ENCODE results near the gene CD2.
"Not testable (repeated sequence)": the region's sequence is repeated elsewhere in the genome, so short reads cannot be mapped to it uniquely, and the experiment has no call there.

The CD2 gene

GRCh38 chr1:116743535-116743934 lies 10.7 kb upstream of the CD2 start:
- no peak for DNase-seq (ENCODE audit: low read depth, low spot score)
- Histone ChIP-seq H3K9ac (ENCODE audit: insufficient read length) (no peak overlapping the region), H3K4me3 (no peak overlapping the region), H3K27ac (no peak overlapping the region), H3K36me3 (ENCODE audit: insufficient read depth, low read length) (no peaks in the 10 kb centered on the region), H3K9me3 (ENCODE audit: low read depth, low read length) (no peaks in the 10 kb centered on the region; the same call in 1 of the 2 replicates)
- no peak for TF ChIP-seq FOXP2 (optimal IDR thresholded peaks at IDR 0.05; ENCODE audit: control extremely low read depth, extremely low read length, insufficient read depth)
- no peak for TF ChIP-seq POLR2AphosphoS5 (IDR thresholded peaks at IDR 0.05; ENCODE audit: borderline replicate concordance, low read depth, low read length)
- TF ChIP-seq EZH2 (IDR thresholded peaks at IDR 0.05): no peak

- no peaks in the 10 kb centered on the region for H3K36me3 ChIP-seq (ENCODE audit: insufficient read depth, low read length)
- no peak overlapping the region for H3K9ac ChIP-seq (ENCODE audit: insufficient read length)
- no peak overlapping the region for H3K27ac ChIP-seq
- TF ChIP-seq POLR2AphosphoS5 (IDR thresholded peaks at IDR 0.05; ENCODE audit: borderline replicate concordance, low read depth, low read length): no peak
- no peak for TF ChIP-seq FOXP2 (optimal IDR thresholded peaks at IDR 0.05; ENCODE audit: control extremely low read depth, extremely low read length, insufficient read depth)
- no peak for TF ChIP-seq EZH2 (IDR thresholded peaks at IDR 0.05)
- no peak overlapping the region for H3K4me3 ChIP-seq
- DNase-seq (ENCODE audit: low read depth, low spot score): no peak
- H3K9me3 ChIP-seq (ENCODE audit: low read depth, low read length): no peaks in the 10 kb centered on the region; the same call in 1 of the 2 replicates
These were observed 6.0 kb upstream of the CD2 start for GRCh38 chr1:116748272-116748671.

GRCh38 chr1:116751146-116751545 lies 3.1 kb upstream of the CD2 start:
- H3K27ac ChIP-seq: no peak overlapping the region
- no peak overlapping the region for H3K4me3 ChIP-seq

GRCh38 chr1:116751621-116752020 lies 2.6 kb upstream of the CD2 start:
- no peak for DNase-seq (ENCODE audit: low read depth, low spot score)
- no peak overlapping the region for H3K9ac ChIP-seq (ENCODE audit: insufficient read length)
- H3K27ac ChIP-seq: no peak overlapping the region

More at GRCh38 chr1:116751146-116751545, 3.1 kb upstream of the CD2 start:
- no peaks in the 10 kb centered on the region for H3K36me3 ChIP-seq (ENCODE audit: insufficient read depth, low read length)
- H3K9ac ChIP-seq (ENCODE audit: insufficient read length): no peak overlapping the region
- no peak for DNase-seq (ENCODE audit: low read depth, low spot score)
- no peaks in the 10 kb centered on the region for H3K9me3 ChIP-seq (ENCODE audit: low read depth, low read length)
- TF ChIP-seq EZH2 (IDR thresholded peaks at IDR 0.05) (no peak), POLR2AphosphoS5 (IDR thresholded peaks at IDR 0.05; ENCODE audit: borderline replicate concordance, low read depth, low read length) (no peak), FOXP2 (optimal IDR thresholded peaks at IDR 0.05; ENCODE audit: control extremely low read depth, extremely low read length, insufficient read depth) (no peak)

GRCh38 chr1:116753312-116753711 lies 918 bp upstream of the CD2 start:
- no peaks in the 10 kb centered on the region for H3K36me3 ChIP-seq (ENCODE audit: insufficient read depth, low read length)
- H3K27ac ChIP-seq: no peak overlapping the region
- no peak overlapping the region for H3K9ac ChIP-seq (ENCODE audit: insufficient read length)
- H3K9me3 ChIP-seq (ENCODE audit: low read depth, low read length): no peaks in the 10 kb centered on the region
- no peak for DNase-seq (ENCODE audit: low read depth, low spot score)
- TF ChIP-seq POLR2AphosphoS5 (IDR thresholded peaks at IDR 0.05; ENCODE audit: borderline replicate concordance, low read depth, low read length) (no peak), FOXP2 (optimal IDR thresholded peaks at IDR 0.05; ENCODE audit: control extremely low read depth, extremely low read length, insufficient read depth) (no peak), EZH2 (IDR thresholded peaks at IDR 0.05) (no peak)
- no peak overlapping the region for H3K4me3 ChIP-seq

More at GRCh38 chr1:116751621-116752020, 2.6 kb upstream of the CD2 start:
- Histone ChIP-seq H3K9me3 (ENCODE audit: low read depth, low read length) (no peaks in the 10 kb centered on the region), H3K4me3 (no peak overlapping the region), H3K36me3 (ENCODE audit: insufficient read depth, low read length) (no peaks in the 10 kb centered on the region)
- TF ChIP-seq EZH2 (IDR thresholded peaks at IDR 0.05): no peak
- TF ChIP-seq POLR2AphosphoS5 (IDR thresholded peaks at IDR 0.05; ENCODE audit: borderline replicate concordance, low read depth, low read length): no peak
- TF ChIP-seq FOXP2 (optimal IDR thresholded peaks at IDR 0.05; ENCODE audit: control extremely low read depth, extremely low read length, insufficient read depth): no peak

- Histone ChIP-seq H3K4me3 (no peak overlapping the region), H3K36me3 (ENCODE audit: insufficient read depth, low read length) (no peaks in the 10 kb centered on the region), H3K9me3 (ENCODE audit: low read depth, low read length) (no peaks in the 10 kb centered on the region), H3K27ac (no peak overlapping the region), H3K9ac (ENCODE audit: insufficient read length) (no peak overlapping the region)
- DNase-seq (ENCODE audit: low read depth, low spot score): no peak
- TF ChIP-seq FOXP2 (optimal IDR thresholded peaks at IDR 0.05; ENCODE audit: control extremely low read depth, extremely low read length, insufficient read depth) (no peak), EZH2 (IDR thresholded peaks at IDR 0.05) (no peak), POLR2AphosphoS5 (IDR thresholded peaks at IDR 0.05; ENCODE audit: borderline replicate concordance, low read depth, low read length) (no peak)
These were observed 836 bp downstream of the CD2 start for GRCh38 chr1:116755066-116755465.

- H3K9ac ChIP-seq (ENCODE audit: insufficient read length): no peak overlapping the region
These were observed 1.5 kb downstream of the CD2 start for GRCh38 chr1:116755681-116756080.

GRCh38 chr1:116756092-116756491 lies 1.9 kb downstream of the CD2 start:
- not testable (repeated sequence) for DNase-seq (ENCODE audit: low read depth, low spot score); H3K27ac ChIP-seq

More at GRCh38 chr1:116755681-116756080, 1.5 kb downstream of the CD2 start:
- Histone ChIP-seq H3K9me3 (ENCODE audit: low read depth, low read length) (no peaks in the 10 kb centered on the region), H3K27ac (no peak overlapping the region), H3K4me3 (no peak overlapping the region), H3K36me3 (ENCODE audit: insufficient read depth, low read length) (no peaks in the 10 kb centered on the region)
- DNase-seq (ENCODE audit: low read depth, low spot score): no peak
- TF ChIP-seq FOXP2 (optimal IDR thresholded peaks at IDR 0.05; ENCODE audit: control extremely low read depth, extremely low read length, insufficient read depth) (no peak), POLR2AphosphoS5 (IDR thresholded peaks at IDR 0.05; ENCODE audit: borderline replicate concordance, low read depth, low read length) (no peak), EZH2 (IDR thresholded peaks at IDR 0.05) (no peak)

GRCh38 chr1:116758456-116758815 lies 4.2 kb downstream of the CD2 start:
- DNase-seq (ENCODE audit: low read depth, low spot score); H3K9ac ChIP-seq (ENCODE audit: insufficient read length); H3K27ac ChIP-seq; H3K36me3 ChIP-seq (ENCODE audit: insufficient read depth, low read length); H3K9me3 ChIP-seq (ENCODE audit: low read depth, low read length); H3K4me3 ChIP-seq: not testable (repeated sequence)

More at GRCh38 chr1:116756092-116756491, 1.9 kb downstream of the CD2 start:
- H3K4me3 ChIP-seq; H3K9ac ChIP-seq (ENCODE audit: insufficient read length); H3K36me3 ChIP-seq (ENCODE audit: insufficient read depth, low read length); H3K9me3 ChIP-seq (ENCODE audit: low read depth, low read length): not testable (repeated sequence)

Data from SK-N-MC (cell line).